Pancreas (tissue), 10 donors: ENCODE data around the gene YTHDC2. TPM values are rescaled to one million over a fixed set of nuclear protein-coding genes. Genes with fewer than 3 reads are reported as not detected.
"Not testable (repeated sequence)": the region's sequence is repeated elsewhere in the genome, so short reads cannot be mapped to it uniquely, and the experiment has no call there.

Experiments used
- ATAC-seq, 4 donors: fragments of 200-7000 bp; cut with Tn5 transposase; one replicate each; pipeline versions ENCODE4 v1.8.0 to v1.9.1; 2020; ENCODE audit warnings: mild to moderate bottlenecking in 4 of 4, moderate library complexity in 4 of 4
- DNase-seq, 6 donors: peaks; one replicate each; pipeline ENCODE4 v3.0.0-alpha.2; 2020
- FAIRE-seq: peaks from 2 replicates; lab custom pipeline; 2012; peaks lifted over from hg19 to GRCh38; lab: Jason Lieb, UNC
- H3K27ac ChIP-seq, 4 donors: fragments of 200-600 bp; sonication (generic); 1 replicate in 3 of 4; 2 replicates in 1 of 4; pipeline versions ENCODE4 v1.5.0 to v1.8.0; 2020
- H3K27me3 ChIP-seq, 4 donors: fragments of 200-600 bp; one replicate each; pipeline ENCODE4 v1.8.0; 2021
- H3K36me3 ChIP-seq, 3 donors: fragments of 200-600 bp; sonication (generic) in 1 of 3; one replicate each; pipeline versions ENCODE4 v1.5.0 to v1.8.0; 2020 to 2021
- H3K4me1 ChIP-seq, 3 donors: fragments of 200-600 bp; one replicate each; pipeline ENCODE4 v1.8.0; 2021
- H3K4me3 ChIP-seq, 4 donors: fragments of 200-600 bp; sonication (generic) in 2 of 4; one replicate each; pipeline versions ENCODE4 v1.5.0 to v1.8.0; 2020 to 2021
- H3K9me3 ChIP-seq, 4 donors: fragments of 200-600 bp; one replicate each; pipeline ENCODE4 v1.8.0; 2021
- CTCF ChIP-seq, 4 donors: fragments of 200-600 bp; sonication (generic) in 3 of 4; IDR thresholded peaks; one replicate each; pipeline versions ENCODE4 v1.5.0 to v1.8.0; 2021; ENCODE audit warnings: antibody characterized with exemption in 4 of 4
- WGBS, 2 donors: extraction: QIAGEN DNeasy Blood & Tissue Kit; methylation state at CpG; one replicate each; pipeline ENCODE4 v1.1.7; 2013; 5-methylcytosine and 5-hydroxymethylcytosine counted together
- intact Hi-C, 3 donors: fragments of 100-400 bp; cut with DNase I; formaldehyde crosslinking; loops; one replicate each; pipeline versions ENCODE4 v1.11.1 to v1.14.2; 2022
- polyA plus RNA-seq, 2 donors: library from polyadenylated mRNA; stranded (reverse); fragments of 200-250 nt; gene quantifications; one replicate each; pipeline ENCODE4 v1.2.3, GENCODE V29; 2013
- total RNA-seq, 6 donors: library from RNA; stranded (reverse); fragmentation: NEBNext Ultra II Directional in 4 of 6; extraction: Animal tissue kit (Norgen Biotek cat#: 25700) in 4 of 6; gene quantifications; one replicate each; pipeline versions ENCODE4 v1.2.1 to v1.2.4, GENCODE V29; 2021 to 2023
- donor health status: healthy with polysubstance abuse.
- donor health status: DM: no; HTN: no; CAD: no; lungs with moderate emphysema.
- donor health status: DM: no; HTN: no; CAD: no.
- donor health status: control.
- donor health status: control.
- donor health status: Bipolar disorder and iron deficiency.
- donor health status: DM: yes; HTN: yes; CAD: no.
- donor health status: DM: no; HTN: no; CAD: no.
- donor health status: DM: no; HTN: no; CAD: no.
- donor health status: DM: yes; HTN: yes; CAD: no.

Gene YTHDC2
- total and polyA plus RNA-seq, 8 donors: 5.7 to 13.7 (median 9.7) TPM

GRCh38 chr5:113600255-113600905, 86.9 kb downstream of the YTHDC2 start:
- FAIRE-seq: no peak
- TF ChIP-seq CTCF (IDR thresholded peaks at IDR 0.05): no peak
- no peak for ATAC-seq
- H3K27me3 ChIP-seq: no peaks in the 10 kb centered on the region
- intact Hi-C loops: loop anchor here in 1 of 3 donors (10.0 kb wide), 2 partner anchors 216 to 616 kb away; no protein-coding TSS in a partner anchor
- DNase-seq: no peak
- 39 to 56% methylated on average over 4 of the region's 4 CpGs for WGBS, 2 donors
- no peaks in the 10 kb centered on the region for H3K4me1 ChIP-seq
- H3K36me3 ChIP-seq: no peaks in the 10 kb centered on the region
- H3K4me3 ChIP-seq: no peak overlapping the region
- H3K9me3 ChIP-seq: no peaks in the 10 kb centered on the region
- no peak overlapping the region for H3K27ac ChIP-seq

GRCh38 chr5:113601423-113601822, 87.9 kb downstream of the YTHDC2 start:
- H3K27ac ChIP-seq: no peak overlapping the region
- intact Hi-C loops: loop anchor here in 1 of 3 donors (10.0 kb wide), 2 partner anchors 217 to 617 kb away; no protein-coding TSS in a partner anchor
- DNase-seq (no peak), FAIRE-seq (no peak), ATAC-seq (no peak)
- H3K27me3 ChIP-seq: no peaks in the 10 kb centered on the region
- no peaks in the 10 kb centered on the region for H3K9me3 ChIP-seq
- no peaks in the 10 kb centered on the region for H3K4me1 ChIP-seq
- no peaks in the 10 kb centered on the region for H3K36me3 ChIP-seq
- no peak for TF ChIP-seq CTCF (IDR thresholded peaks at IDR 0.05)
- no peak overlapping the region for H3K4me3 ChIP-seq
- WGBS, 2 donors: 41 to 59% methylated on average over 1 of the region's 1 CpG

DNA sequence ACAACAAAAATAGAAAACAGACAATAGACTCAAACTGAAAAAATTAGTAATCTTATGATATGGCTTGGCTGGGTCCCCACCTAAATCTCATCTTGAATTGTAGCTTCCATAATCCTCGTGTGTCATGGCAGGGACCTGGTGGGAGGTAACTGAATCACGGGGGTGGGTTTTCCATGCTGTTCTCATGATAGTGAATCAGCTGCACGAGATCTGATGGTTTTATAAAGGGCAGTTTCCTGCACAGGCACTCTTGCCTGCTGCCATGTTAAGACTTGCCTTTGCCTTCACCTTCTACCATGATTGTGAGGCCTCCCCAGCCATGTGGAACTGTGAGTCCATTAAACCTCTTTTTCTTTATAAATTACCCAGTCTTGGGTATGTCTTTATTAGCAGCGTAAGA, 89.8 kb downstream of the YTHDC2 start:
- 67 to 75% methylated on average over 4 of the region's 4 CpGs for WGBS, 2 donors
- not testable (repeated sequence) for ATAC-seq, H3K27ac ChIP-seq, FAIRE-seq, H3K27me3 ChIP-seq, H3K4me3 ChIP-seq, DNase-seq, H3K9me3 ChIP-seq, H3K4me1 ChIP-seq, H3K36me3 ChIP-seq
- intact Hi-C loops: loop anchor here in 1 of 3 donors (10.0 kb wide), 2 partner anchors 218 to 618 kb away; no protein-coding TSS in a partner anchor

- peak in 3 of 4 donors; percentile 59 to 70 (median 68) for TF ChIP-seq CTCF (IDR thresholded peaks at IDR 0.05)
- H3K27ac ChIP-seq: no peak overlapping the region
- intact Hi-C loops: loop anchor here in 2 of 3 donors (5.0 to 10.0 kb wide), 3 partner anchors 222 to 622 kb away; no protein-coding TSS in a partner anchor
- FAIRE-seq (no peak), ATAC-seq (peak; percentile 77 to 96 (median 94)), DNase-seq (peak in 3 of 6 donors; percentile 7 to 35 (median 34))
- no peaks in the 10 kb centered on the region for H3K4me1 ChIP-seq
- 27 to 32% methylated on average over 13 of the region's 13 CpGs for WGBS, 2 donors
- H3K27me3 ChIP-seq: no peaks in the 10 kb centered on the region
- H3K9me3 ChIP-seq: no peaks in the 10 kb centered on the region
- H3K36me3 ChIP-seq: no peaks in the 10 kb centered on the region
- no peak overlapping the region for H3K4me3 ChIP-seq
These were observed 93.0 kb downstream of the YTHDC2 start for GRCh38 chr5:113606298-113607134.

DNA sequence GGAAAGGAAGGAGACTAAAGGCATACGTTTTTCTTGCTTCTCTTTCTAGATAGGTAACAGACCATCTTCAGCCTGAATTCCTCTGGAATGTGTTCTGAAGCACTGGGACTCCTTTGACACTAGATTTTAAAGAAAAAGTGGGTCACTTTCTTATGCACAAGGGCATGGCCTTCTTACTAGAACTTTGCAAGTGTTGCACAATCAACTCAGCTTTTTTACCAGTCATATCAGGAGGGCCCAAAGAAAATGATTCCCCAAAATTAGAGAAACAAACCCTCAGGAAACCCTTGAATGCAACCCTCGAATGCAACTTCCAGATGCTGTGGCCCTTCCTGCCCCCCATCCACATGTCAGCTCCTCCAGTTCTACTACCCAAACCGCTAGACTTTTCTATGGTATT, 93.9 kb downstream of the YTHDC2 start:
- WGBS, 2 donors: 48 to 53% methylated on average over 3 of the region's 3 CpGs
- H3K36me3 ChIP-seq: no peaks in the 10 kb centered on the region
- H3K27me3 ChIP-seq: no peaks in the 10 kb centered on the region
- no peak for FAIRE-seq
- H3K4me1 ChIP-seq: no peaks in the 10 kb centered on the region
- intact Hi-C loops: loop anchor here in 2 of 3 donors (5.0 to 10.0 kb wide), 3 partner anchors 223 to 623 kb away; no protein-coding TSS in a partner anchor
- no peak for TF ChIP-seq CTCF (IDR thresholded peaks at IDR 0.05)
- no peak for ATAC-seq
- no peaks in the 10 kb centered on the region for H3K9me3 ChIP-seq
- H3K27ac ChIP-seq: no peak overlapping the region
- H3K4me3 ChIP-seq: no peak overlapping the region
- DNase-seq: no peak
